Superior temporal gyrus (tissue), 1 donor: Measurements from ENCODE around the gene CYLC1.

Experiments
- DNase-seq: peaks from one replicate; pipeline ENCODE4 v3.0.0-alpha.2; 2016; ENCODE audit errors: extremely low spot score

CYLC1 gene

GRCh38 chrX:83860846-83861245 is at the start of gene CYLC1:
TSS of gene CYLC1 (plus strand) at chrX:83861146. CDS start at chrX:83861183, 37 bp downstream.
- DNase-seq, result no peak

GRCh38 chrX:83819304-83819703 is 41.6 kb upstream of the CYLC1 start:
- DNase-seq, result no peak

GRCh38 chrX:83829874-83830273 is 31.1 kb upstream of the CYLC1 start:
- no peak for DNase-seq

- DNase-seq, result peak; percentile 24
Observed at GRCh38 chrX:83845397-83845796, 15.5 kb upstream of the CYLC1 start.

- no peak for DNase-seq
Observed at GRCh38 chrX:83847339-83847738, 13.6 kb upstream of the CYLC1 start.

GRCh38 chrX:83888585-83888984 is 27.6 kb downstream of the CYLC1 start:
- DNase-seq, result no peak

GRCh38 chrX:83892433-83892832 is 31.5 kb downstream of the CYLC1 start:
- DNase-seq, result no peak

GRCh38 chrX:83906921-83907320 is 46.0 kb downstream of the CYLC1 start:
- DNase-seq, result no peak

- DNase-seq, result no peak
Observed at GRCh38 chrX:83916525-83916924, 55.6 kb downstream of the CYLC1 start.

GRCh38 chrX:83934220-83934619 is 73.3 kb downstream of the CYLC1 start:
- DNase-seq, result peak; percentile 10
